Measurements from ENCODE around the gene DDX31.

The DDX31 gene

GRCh38 chr9:132631280-132631679 lies 38.5 kb downstream of the DDX31 start:
- ATAC-seq, result no peak
- no peak overlapping the region for H3K4me3 Mint-ChIP-seq
- H3K9me3 Mint-ChIP-seq, result no peaks in the 10 kb centered on the region
- DNase-seq, result no peak
- no peaks in the 10 kb centered on the region for H3K4me1 Mint-ChIP-seq
- H3K27ac Mint-ChIP-seq, result no peak overlapping the region
- H3K27me3 Mint-ChIP-seq, result no peaks in the 10 kb centered on the region

DNA sequence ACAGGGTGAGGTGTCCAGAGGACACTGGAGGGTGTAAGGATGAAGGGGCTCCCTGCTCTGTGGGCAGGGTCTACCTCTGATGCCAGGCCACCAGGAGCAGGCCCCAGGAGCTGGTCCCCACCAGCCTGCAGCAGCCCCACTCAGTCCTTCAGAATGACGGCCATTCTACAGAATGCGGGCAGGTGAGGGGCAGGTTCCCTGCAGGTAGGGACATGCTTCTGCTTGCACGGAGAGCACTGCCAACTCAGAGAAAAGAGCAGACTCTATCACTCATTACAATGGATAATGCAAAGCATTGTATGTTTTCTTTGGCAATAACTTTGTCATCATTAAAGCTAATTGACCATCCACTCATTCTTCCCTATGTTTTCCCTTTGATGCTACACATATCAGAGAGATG lies 39.0 kb downstream of the DDX31 start:
- no peaks in the 10 kb centered on the region for H3K4me1 Mint-ChIP-seq
- no peak overlapping the region for H3K4me3 Mint-ChIP-seq
- H3K27me3 Mint-ChIP-seq, result no peaks in the 10 kb centered on the region
- DNase-seq (no peak), ATAC-seq (no peak)
- no peaks in the 10 kb centered on the region for H3K9me3 Mint-ChIP-seq
- no peak overlapping the region for H3K27ac Mint-ChIP-seq

- Mint-ChIP-seq H3K9me3 (no peaks in the 10 kb centered on the region), H3K4me3 (no peak overlapping the region), H3K4me1 (no peaks in the 10 kb centered on the region), H3K27ac (no peak overlapping the region), H3K27me3 (no peaks in the 10 kb centered on the region)
- DNase-seq (no peak), ATAC-seq (no peak)
These were observed 39.7 kb downstream of the DDX31 start for GRCh38 chr9:132630116-132630515.

- no peak for ATAC-seq
- H3K4me3 Mint-ChIP-seq, result no peak overlapping the region
- H3K9me3 Mint-ChIP-seq, result no peaks in the 10 kb centered on the region
- H3K27ac Mint-ChIP-seq, result peak overlapping the region in 1 of 2 donors; percentile 40
- H3K4me1 Mint-ChIP-seq, result no peaks in the 10 kb centered on the region
- H3K27me3 Mint-ChIP-seq, result no peaks in the 10 kb centered on the region
- no peak for DNase-seq
These were observed 41.0 kb downstream of the DDX31 start for GRCh38 chr9:132628746-132629145.

DNA sequence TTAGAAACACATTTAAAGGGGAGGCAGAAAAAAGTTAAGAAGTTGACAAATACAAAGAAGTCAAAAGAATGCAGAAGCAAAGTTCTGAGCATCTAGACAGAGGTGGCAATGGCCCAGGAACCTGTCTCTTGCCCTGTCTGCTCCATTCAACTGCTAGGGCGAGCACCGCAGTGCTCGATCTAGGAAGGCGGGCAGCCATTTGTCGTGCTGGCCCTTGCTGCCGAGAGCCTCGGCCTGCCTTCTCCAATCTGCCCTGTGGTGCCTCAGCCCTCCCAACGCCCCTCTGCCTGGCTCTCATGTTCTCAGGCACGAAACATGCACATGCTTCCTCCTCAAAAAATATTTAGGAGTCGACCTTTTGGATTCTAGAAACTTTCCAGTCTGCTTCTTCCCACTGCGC lies 42.2 kb downstream of the DDX31 start:
- no peak for ATAC-seq
- DNase-seq, result no peak
- H3K4me1 Mint-ChIP-seq, result no peaks in the 10 kb centered on the region
- no peak overlapping the region for H3K4me3 Mint-ChIP-seq
- H3K9me3 Mint-ChIP-seq, result no peaks in the 10 kb centered on the region
- H3K27me3 Mint-ChIP-seq, result no peaks in the 10 kb centered on the region
- no peak overlapping the region for H3K27ac Mint-ChIP-seq

DNA sequence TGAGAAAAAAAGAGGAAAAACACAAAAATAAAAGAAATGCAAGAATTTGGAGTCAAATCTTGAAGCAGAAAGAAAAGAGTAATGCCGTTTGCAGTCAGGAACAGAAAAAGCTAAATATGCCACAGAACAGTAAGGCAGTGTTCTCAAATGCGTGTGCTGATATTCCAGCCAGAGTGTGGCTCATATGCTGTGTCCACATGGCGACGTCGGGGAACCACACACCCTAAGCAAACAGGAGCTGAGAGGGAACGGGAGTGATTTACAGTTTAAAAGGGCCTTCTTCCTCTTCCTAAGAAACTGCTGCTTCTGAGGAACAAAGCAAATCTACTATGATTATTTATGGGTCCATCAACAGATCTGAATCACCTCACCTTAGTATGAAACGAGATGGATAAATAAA lies 42.7 kb downstream of the DDX31 start:
- Mint-ChIP-seq H3K4me3 (no peak overlapping the region), H3K4me1 (no peaks in the 10 kb centered on the region), H3K27ac (no peak overlapping the region), H3K27me3 (no peaks in the 10 kb centered on the region), H3K9me3 (no peaks in the 10 kb centered on the region)
- ATAC-seq (no peak), DNase-seq (no peak)

DNA sequence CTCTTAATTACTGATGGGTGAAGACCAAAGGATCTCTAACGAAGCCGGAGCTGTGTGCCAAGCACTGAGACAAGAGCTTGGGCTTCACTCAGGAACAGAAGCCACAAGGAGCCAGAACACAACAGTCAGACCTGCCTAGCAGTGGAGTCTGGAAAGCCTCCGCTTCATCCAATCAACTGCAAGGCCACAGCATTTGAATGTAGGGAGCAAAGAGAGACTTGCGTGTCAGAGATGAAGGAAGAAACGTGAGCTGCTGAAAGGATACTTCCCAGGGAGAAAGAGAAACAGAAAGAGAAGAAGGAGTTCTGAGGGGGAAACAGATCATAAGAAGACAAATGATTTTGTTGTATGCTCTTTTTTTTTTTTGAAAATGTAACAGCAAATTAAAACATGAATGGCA lies 43.5 kb downstream of the DDX31 start:
- DNase-seq (no peak), ATAC-seq (no peak)
- no peaks in the 10 kb centered on the region for H3K27me3 Mint-ChIP-seq
- H3K9me3 Mint-ChIP-seq, result no peaks in the 10 kb centered on the region
- no peak overlapping the region for H3K4me3 Mint-ChIP-seq
- H3K27ac Mint-ChIP-seq, result no peak overlapping the region
- no peaks in the 10 kb centered on the region for H3K4me1 Mint-ChIP-seq

DNA sequence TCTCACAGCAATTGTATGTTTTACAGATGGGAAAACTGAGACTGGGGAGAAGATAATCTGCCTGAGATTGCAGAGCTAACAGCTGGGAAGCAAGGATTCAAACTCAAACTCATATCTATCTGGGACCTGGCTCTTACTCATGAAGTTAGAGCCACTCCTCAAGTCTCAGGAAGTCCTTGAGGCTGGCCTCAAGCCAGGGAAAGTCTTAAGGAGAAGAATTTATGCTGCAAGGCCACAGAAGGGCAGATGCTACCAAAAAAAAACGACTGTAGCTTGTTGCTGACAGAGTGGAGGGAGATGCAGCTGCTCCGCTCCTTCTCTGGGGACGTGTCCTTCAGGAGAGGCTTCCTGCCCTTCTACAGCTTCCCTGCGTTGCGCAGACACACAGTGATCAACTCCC lies 47.6 kb downstream of the DDX31 start:
- no peak overlapping the region for H3K27ac Mint-ChIP-seq
- no peak for ATAC-seq
- no peak overlapping the region for H3K4me3 Mint-ChIP-seq
- H3K9me3 Mint-ChIP-seq, result no peaks in the 10 kb centered on the region
- no peaks in the 10 kb centered on the region for H3K27me3 Mint-ChIP-seq
- DNase-seq, result no peak
- H3K4me1 Mint-ChIP-seq, result no peaks in the 10 kb centered on the region

DNA sequence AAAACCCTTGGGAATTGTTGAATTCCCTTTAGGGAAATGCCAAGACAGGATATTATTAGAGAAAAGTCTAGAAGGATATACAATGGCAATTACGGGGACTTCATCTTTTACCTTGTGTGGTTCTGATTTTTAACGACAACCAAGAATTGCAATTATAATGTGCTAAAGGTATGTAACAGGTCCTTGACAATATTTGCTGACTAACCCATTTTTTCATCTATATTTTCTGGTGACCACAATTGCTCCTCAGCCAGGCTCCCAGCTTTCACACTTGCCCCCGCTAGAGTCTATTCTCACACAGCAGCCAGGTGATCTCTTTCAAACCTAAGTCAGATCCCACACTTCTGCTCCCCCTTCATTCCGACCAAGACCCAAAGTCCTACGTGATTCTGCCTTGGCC lies 53.1 kb downstream of the DDX31 start:
- no peaks in the 10 kb centered on the region for H3K4me1 Mint-ChIP-seq

DNA sequence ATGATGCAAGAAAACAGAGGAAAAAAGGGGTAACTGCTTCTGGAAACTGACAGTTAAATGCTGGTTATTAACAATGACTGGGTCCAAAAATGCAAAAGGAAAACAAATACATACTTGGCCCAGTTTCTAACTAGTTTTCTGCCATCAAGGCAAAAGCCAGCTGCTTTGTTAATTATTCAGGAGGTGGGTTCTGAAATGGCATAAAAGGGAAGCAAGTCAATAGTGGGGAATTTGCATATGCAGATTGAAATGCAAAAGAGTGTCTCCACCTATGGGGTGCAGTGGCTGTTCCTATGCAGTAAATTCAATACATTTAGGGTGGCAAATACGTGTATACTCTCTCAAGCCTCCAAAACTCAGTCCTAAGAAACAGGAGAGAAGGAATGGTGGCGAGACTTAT lies 54.0 kb downstream of the DDX31 start:
- Mint-ChIP-seq H3K4me1 (no peaks in the 10 kb centered on the region), H3K9me3 (no peaks in the 10 kb centered on the region), H3K27me3 (no peaks in the 10 kb centered on the region), H3K27ac (no peak overlapping the region), H3K4me3 (no peak overlapping the region)
- ATAC-seq (no peak), DNase-seq (no peak)

More for the DNA sequence above, 53.1 kb downstream of the DDX31 start:
- no peaks in the 10 kb centered on the region for H3K9me3 Mint-ChIP-seq
- no peaks in the 10 kb centered on the region for H3K27me3 Mint-ChIP-seq
- no peak for ATAC-seq
- H3K4me3 Mint-ChIP-seq, result no peak overlapping the region
- no peak for DNase-seq
- H3K27ac Mint-ChIP-seq, result peak overlapping the region in 1 of 2 donors; percentile 39

DNA sequence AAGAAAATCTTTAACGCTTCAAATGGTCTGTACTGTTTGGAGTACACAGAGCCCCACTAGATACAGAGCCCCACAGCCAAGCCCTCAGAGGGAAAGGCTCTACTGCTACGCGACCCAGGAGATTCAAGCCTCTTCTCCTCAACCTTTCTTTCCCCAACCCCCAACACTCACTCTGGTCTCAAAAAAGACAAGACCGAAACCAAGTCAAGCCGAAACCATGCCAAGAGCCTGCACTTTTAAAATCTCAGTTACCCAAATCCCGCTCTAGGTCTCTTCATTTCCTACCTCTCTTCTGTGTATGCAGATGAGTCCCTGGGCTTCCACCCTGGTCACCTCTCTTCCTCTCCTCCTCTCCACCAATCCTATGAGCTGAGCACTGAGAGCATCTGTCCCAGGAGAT lies 55.5 kb downstream of the DDX31 start:
- DNase-seq, result no peak
- no peaks in the 10 kb centered on the region for H3K27me3 Mint-ChIP-seq
- H3K4me1 Mint-ChIP-seq, result no peaks in the 10 kb centered on the region
- no peak overlapping the region for H3K4me3 Mint-ChIP-seq
- no peak for ATAC-seq
- H3K9me3 Mint-ChIP-seq, result no peaks in the 10 kb centered on the region
- H3K27ac Mint-ChIP-seq, result no peak overlapping the region

- no peak overlapping the region for H3K4me3 Mint-ChIP-seq
- no peaks in the 10 kb centered on the region for H3K27me3 Mint-ChIP-seq
These were observed 59.1 kb downstream of the DDX31 start for GRCh38 chr9:132610661-132611060.

GRCh38 chr9:132609829-132610228 lies 60.0 kb downstream of the DDX31 start:
- H3K9me3 Mint-ChIP-seq, result no peaks in the 10 kb centered on the region
- no peak overlapping the region for H3K4me3 Mint-ChIP-seq
- no peak for ATAC-seq
- DNase-seq, result no peak
- H3K27ac Mint-ChIP-seq, result peak overlapping the region in 1 of 2 donors; percentile 69
- no peaks in the 10 kb centered on the region for H3K4me1 Mint-ChIP-seq
- H3K27me3 Mint-ChIP-seq, result no peaks in the 10 kb centered on the region

More at GRCh38 chr9:132610661-132611060, 59.1 kb downstream of the DDX31 start:
- ATAC-seq, result no peak
- Mint-ChIP-seq H3K4me1 (no peaks in the 10 kb centered on the region), H3K27ac (no peak overlapping the region), H3K9me3 (no peaks in the 10 kb centered on the region)
- DNase-seq, result no peak

DNA sequence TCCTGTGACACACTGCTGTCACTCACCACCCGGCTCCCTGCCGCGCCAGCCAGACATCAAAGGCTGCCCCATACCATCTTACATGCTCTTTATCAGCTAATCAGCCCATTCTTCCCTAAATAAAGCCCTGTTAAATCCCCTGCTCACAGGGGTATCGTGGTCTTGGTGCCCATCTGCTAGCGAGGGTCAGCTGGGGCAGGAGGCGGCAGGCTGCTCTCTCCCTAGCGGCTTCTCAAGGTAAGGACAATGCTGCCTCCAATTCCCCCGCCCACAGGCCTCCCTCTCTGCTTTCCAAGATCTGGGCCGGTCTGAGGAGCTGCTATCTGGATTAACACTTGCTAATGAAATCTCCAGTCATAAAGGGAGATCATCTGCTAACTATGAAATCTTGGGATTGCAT lies 60.6 kb downstream of the DDX31 start:
- no peaks in the 10 kb centered on the region for H3K9me3 Mint-ChIP-seq
- H3K4me1 Mint-ChIP-seq, result no peaks in the 10 kb centered on the region

DNA sequence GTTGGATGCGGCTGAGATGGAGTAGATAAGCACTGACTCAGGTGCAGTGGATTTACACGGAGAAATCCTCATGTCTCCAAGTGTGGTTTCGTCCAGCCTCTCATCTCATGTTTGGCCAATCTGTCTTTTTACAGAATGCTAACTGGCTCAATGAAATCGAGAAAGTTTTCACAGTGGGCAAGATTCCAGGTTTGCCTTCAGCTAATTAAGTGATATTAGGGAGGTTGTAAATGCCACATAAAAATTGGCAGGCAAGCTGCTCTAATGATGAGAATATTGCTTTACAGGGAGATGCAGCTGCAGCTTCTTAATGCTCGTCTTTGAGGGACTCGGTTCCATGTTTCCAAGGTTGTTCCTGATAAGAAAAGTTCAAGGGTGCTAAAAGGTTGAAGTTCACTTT lies 63.7 kb downstream of the DDX31 start:
- ATAC-seq (no peak), DNase-seq (no peak)
- H3K27me3 Mint-ChIP-seq, result no peaks in the 10 kb centered on the region
- no peak overlapping the region for H3K4me3 Mint-ChIP-seq
- no peaks in the 10 kb centered on the region for H3K9me3 Mint-ChIP-seq
- H3K27ac Mint-ChIP-seq, result no peak overlapping the region
- H3K4me1 Mint-ChIP-seq, result peaks cover 10% of the 10 kb centered on the region

More for the DNA sequence above, 60.6 kb downstream of the DDX31 start:
- ATAC-seq (no peak), DNase-seq (no peak)
- H3K4me3 Mint-ChIP-seq, result no peak overlapping the region
- no peak overlapping the region for H3K27ac Mint-ChIP-seq
- H3K27me3 Mint-ChIP-seq, result no peaks in the 10 kb centered on the region

GRCh38 chr9:132605387-132605786 lies 64.4 kb downstream of the DDX31 start:
- H3K27ac Mint-ChIP-seq, result no peak overlapping the region
- ATAC-seq (no peak), DNase-seq (no peak)
- H3K4me1 Mint-ChIP-seq, result peaks cover 10% of the 10 kb centered on the region
- H3K4me3 Mint-ChIP-seq, result no peak overlapping the region
- H3K9me3 Mint-ChIP-seq, result no peaks in the 10 kb centered on the region
- no peaks in the 10 kb centered on the region for H3K27me3 Mint-ChIP-seq

GRCh38 chr9:132602207-132602606 lies 67.6 kb downstream of the DDX31 start:
- DNase-seq (no peak), ATAC-seq (no peak)
- Mint-ChIP-seq H3K27me3 (no peaks in the 10 kb centered on the region), H3K27ac (no peak overlapping the region), H3K9me3 (no peaks in the 10 kb centered on the region), H3K4me1 (peaks cover 10% of the 10 kb centered on the region), H3K4me3 (no peak overlapping the region)

Data from stimulated activated naive CD8-positive, alpha-beta T cell treated with anti-CD3 and anti-CD28 coated beads, Interleukin-15, amount 100 ng/mL, for 72 hours (primary cell).